Measurements from ENCODE around the gene RAB25.

- TF ChIP-seq CTCF (IDR thresholded peaks at IDR 0.05) (no peak), ZFX (IDR thresholded peaks at IDR 0.05; ENCODE audit: borderline replicate concordance) (no peak)
These were observed 39.0 kb upstream of the RAB25 start for GRCh38 chr1:156021954-156022353.

All from 22Rv1 (cell line).